GM12878 (cell line): ENCODE measurements around the gene GCDH. TPM values are rescaled to one million over a fixed set of nuclear protein-coding genes. Genes with fewer than 3 reads are reported as not detected.

Experiments
- ATAC-seq: fragments of 200-7000 bp; cut with Tn5 transposase; 3 replicates; pipeline ENCODE4 v1.9.1; 2020; ENCODE audit warnings: mild to moderate bottlenecking, moderate library complexity
- BruUV-seq: library from RNA; stranded (reverse); fragments of 400-500 nt; replicated peaks from 2 replicates; lab custom pipeline; 2021; lab: Mats Ljungman, UMichigan
- CTCF ChIA-PET: fragments of 300-600 bp; sonication (Branson Sonifier 250); formaldehyde crosslinking; extraction: SDS; loops from one replicate; lab custom pipeline; 2021; ENCODE audit warnings: inconsistent platforms; lab: Yijun Ruan, JAX
- POLR2A ChIA-PET: fragments of 350-600 bp; formaldehyde crosslinking; extraction: SDS; loops from one replicate; lab custom pipeline; 2021; ENCODE audit warnings: inconsistent platforms; lab: Charles Lee
- RAD21 ChIA-PET: fragments of 300-600 bp; sonication (Branson Sonifier 250); formaldehyde crosslinking; loops from one replicate; lab custom pipeline; 2023; ENCODE audit warnings: antibody characterized with exemption; ENCODE audit not compliant: unreplicated experiment; lab: Charles Lee
- SMC1A ChIA-PET: fragments of 300-600 bp; sonication (Branson Sonifier 250); formaldehyde crosslinking; loops from one replicate; lab custom pipeline; 2023; ENCODE audit not compliant: unreplicated experiment, uncharacterized antibody; lab: Charles Lee
- DNase-seq: peaks from one replicate; pipeline ENCODE4 v3.0.0-alpha.2; 2011; ENCODE audit warnings: low read depth, low spot score
- FAIRE-seq: peaks from 3 replicates; lab custom pipeline; 2011; peaks lifted over from hg19 to GRCh38; lab: Jason Lieb, UNC
- H2AFZ ChIP-seq: 2 replicates; pipeline ENCODE4 v1.6.0; 2011; ENCODE audit warnings: low read depth, low read length, control low read depth; ENCODE audit not compliant: control insufficient read depth
- H3K27ac ChIP-seq: 2 replicates; pipeline ENCODE4 v1.5.1; 2011; ENCODE audit warnings: control low read depth; ENCODE audit not compliant: control insufficient read depth, insufficient read depth
- H3K27me3 ChIP-seq, 2 experiments: replicated peaks in 1 of 2; 2 replicates each; pipeline versions ENCODE4 v1.6.0 to v1.6.1; 2011; ENCODE audit warnings: low read length in 1 of 2; ENCODE audit not compliant: control insufficient read depth in 2 of 2, insufficient read depth in 2 of 2
- H3K36me3 ChIP-seq, 2 experiments: 2 replicates each; pipeline ENCODE4 v1.5.1; 2011; ENCODE audit warnings: low read length in 1 of 2; ENCODE audit not compliant: control insufficient read depth in 2 of 2, insufficient read depth in 2 of 2
- H3K4me1 ChIP-seq: 2 replicates; pipeline ENCODE4 v1.6.1; 2011; ENCODE audit warnings: mild to moderate bottlenecking, low read length, moderate library complexity, mixed read lengths; ENCODE audit not compliant: control insufficient read depth, insufficient read depth
- H3K4me2 ChIP-seq: 2 replicates; pipeline ENCODE4 v1.6.0; 2011; ENCODE audit warnings: control low read depth; ENCODE audit not compliant: control insufficient read depth, insufficient read depth
- H3K4me3 ChIP-seq: fragments of 200-600 bp; sonication (generic); 2 replicates; pipeline ENCODE4 v1.5.1; 2016
- H3K79me2 ChIP-seq: 2 replicates; pipeline ENCODE4 v1.6.0; 2011; ENCODE audit warnings: low read length; ENCODE audit not compliant: control insufficient read depth, insufficient read depth
- H3K9ac ChIP-seq: 2 replicates; pipeline ENCODE4 v1.8.0; 2011; ENCODE audit warnings: low read length, control low read depth, mixed read lengths; ENCODE audit not compliant: control insufficient read depth, insufficient read depth
- H3K9me3 ChIP-seq: replicated peaks from 3 replicates; pipeline ENCODE4 v1.5.1; 2011; ENCODE audit warnings: mild to moderate bottlenecking, low read length; ENCODE audit not compliant: control insufficient read depth, insufficient read depth
- H4K20me1 ChIP-seq: 2 replicates; pipeline ENCODE4 v1.6.0; 2011; ENCODE audit not compliant: control insufficient read depth, insufficient read depth
- BCL3 ChIP-seq: IDR thresholded peaks from 2 replicates; pipeline ENCODE4 v1.6.1; 2011; ENCODE audit warnings: borderline replicate concordance, low read depth, mild to moderate bottlenecking, moderate library complexity, low read length; ENCODE audit not compliant: insufficient read depth, poor library complexity, severe bottlenecking
- CHD2 ChIP-seq: IDR thresholded peaks from 2 replicates; pipeline ENCODE4 v1.6.1; 2011; ENCODE audit warnings: low read depth, low read length, improper control_type of control experiment, borderline replicate concordance
- CREM ChIP-seq: IDR thresholded peaks from 2 replicates; pipeline ENCODE4 v1.6.1; 2014; ENCODE audit warnings: antibody characterized with exemption, low read depth
- POLR2A ChIP-seq: IDR thresholded peaks from 2 replicates; pipeline ENCODE4 v1.6.1; 2011; ENCODE audit warnings: low read depth, mild to moderate bottlenecking, low read length
- TCF3 ChIP-seq: IDR thresholded peaks from 2 replicates; pipeline ENCODE4 v1.6.1; 2012; ENCODE audit warnings: low read depth, mild to moderate bottlenecking, low read length, borderline replicate concordance; ENCODE audit not compliant: insufficient read depth
- WGBS: methylation state at CpG from one replicate; pipeline ENCODE4 v1.1.6; 2016; ENCODE audit warnings: low lambda C conversion rate; ENCODE audit not compliant: insufficient replicate concordance, insufficient coverage; ENCODE audit errors: missing lambda C conversion rate; 5-methylcytosine and 5-hydroxymethylcytosine counted together
- in situ Hi-C: fragments of 300-500 bp; cut with MboI; formaldehyde crosslinking; loops from 9 replicates; pipeline ENCODE4 v1.14.3; 2018; ENCODE audit warnings: mixed read lengths
- intact Hi-C: fragments of 100-400 bp; cut with micrococcal nuclease; formaldehyde crosslinking; loops from one replicate; pipeline ENCODE4 v1.14.2; 2022; ENCODE audit not compliant: unreplicated experiment
- polyA plus RNA-seq, 11 experiments: library from polyadenylated mRNA; depleted of rRNA in 4 of 11; unstranded in 6 of 11; stranded (reverse) in 5 of 11; fragments of >200 nt; fragmentation: Nextera tagmentation in 4 of 11; fragmentation: Illumina TruSeq in 1 of 11; extraction: Ambion mirVana in 4 of 11; extraction: Trizol in 1 of 11; gene quantifications; 1 replicate in 1 of 11; 2 replicates in 10 of 11; pipeline versions ENCODE4 v1.2.1 to v1.2.3, GENCODE V29; 2011 to 2016; ENCODE audit warnings: inconsistent platforms in 2 of 11, missing spikeins in 2 of 11, low read depth in 1 of 11
- total RNA-seq, 4 experiments: library from RNA; depleted of rRNA in 3 of 4; stranded (reverse); fragments of >200 nt in 3 of 4; fragmentation: Illumina TruSeq in 1 of 4; extraction: Trizol in 1 of 4; gene quantifications; 2 replicates each; pipeline versions ENCODE4 v1.2.1 to v1.2.3, GENCODE V29; 2013 to 2021

The GCDH gene
- total and polyA plus RNA-seq, 10 of the 15 experiments (the other 5 are each of a cell fraction or from before 2014, with no cell fraction given), result 4.2 to 69.4 (median 39.7) TPM

GRCh38 chr19:12872941-12873890 lies 17.7 kb upstream of the GCDH start:
- FAIRE-seq, result no peak
- DNase-seq, result no peak
- no TSS peak for BruUV-seq
- ATAC-seq, result peak; percentile 80
- intact Hi-C loops, result no loop called here
- H3K4me1 ChIP-seq, result no peaks in the 10 kb centered on the region
- CTCF ChIA-PET, result interaction anchor here (0.8 to 1.2 kb wide), 4 partner anchors 8 to 92 kb away, joined by 3 to 4 read pairs (median 3); partner anchors contain the start of gene DNASE2
- RAD21 ChIA-PET, result no interaction called here
- no peaks in the 10 kb centered on the region; the same call in 2 of the 3 replicates for H3K9me3 ChIP-seq
- POLR2A ChIA-PET, result interaction anchor here (0.7 kb wide), 1 partner anchor 9 kb away, joined by 4 read pairs; no protein-coding TSS in a partner anchor
- H3K9ac ChIP-seq, result no peak overlapping the region
- no peaks in the 10 kb centered on the region for H4K20me1 ChIP-seq
- H3K79me2 ChIP-seq, result no peaks in the 10 kb centered on the region
- H3K27me3 ChIP-seq, result no peaks in the 10 kb centered on the region
- SMC1A ChIA-PET, result no interaction called here
- H3K4me3 ChIP-seq, result no peak overlapping the region
- no peak overlapping the region for H3K27ac ChIP-seq
- peaks cover 0 to 4% of the 10 kb centered on the region in 2 experiments; a peak in 1 of 4 replicates for H3K36me3 ChIP-seq
- in situ Hi-C loops, result no loop called here
- no peak overlapping the region for H2AFZ ChIP-seq
- WGBS, result 97% methylated on average over 60 of the region's 70 CpGs
- H3K4me2 ChIP-seq, result no peak overlapping the region
- TF ChIP-seq CREM, result no peak
- TF ChIP-seq CHD2, result no peak
- peak; percentile 82 for TF ChIP-seq BCL3
- TF ChIP-seq TCF3, result 0 out of 2 replicates have a peak, but pooled peaks have one; percentile 32
- TF ChIP-seq POLR2A, result peak; percentile 44; the same call in 1 of the 2 replicates
